Astrocyte of the cerebellum (primary cell): ENCODE results near the gene MCCC2.
"Not testable (repeated sequence)": the region's sequence is repeated elsewhere in the genome, so short reads cannot be mapped to it uniquely, and the experiment has no call there.

ENCODE experiments used
- DNase-seq: peaks from one replicate; pipeline ENCODE4 v3.0.0-alpha.2; 2011; ENCODE audit warnings: low read depth
- H3K4me3 ChIP-seq: 2 replicates; pipeline ENCODE4 v1.5.1; 2011; ENCODE audit warnings: mild to moderate bottlenecking, low read depth, low read length, moderate library complexity
- in situ Hi-C: cut with HindIII; loops from 2 replicates; pipeline ENCODE4 v1.10.0; 2017; ENCODE audit warnings: low sequenced_read_pairs
- TF ChIP-seq, protein P1 (sequence below): IDR thresholded peaks from 2 replicates; pipeline ENCODE4 v1.5.1; 2012; ENCODE audit warnings: low read length, low read depth, moderate library complexity, mild to moderate bottlenecking; ENCODE audit errors: missing control alignments

MCCC2 gene

DNA sequence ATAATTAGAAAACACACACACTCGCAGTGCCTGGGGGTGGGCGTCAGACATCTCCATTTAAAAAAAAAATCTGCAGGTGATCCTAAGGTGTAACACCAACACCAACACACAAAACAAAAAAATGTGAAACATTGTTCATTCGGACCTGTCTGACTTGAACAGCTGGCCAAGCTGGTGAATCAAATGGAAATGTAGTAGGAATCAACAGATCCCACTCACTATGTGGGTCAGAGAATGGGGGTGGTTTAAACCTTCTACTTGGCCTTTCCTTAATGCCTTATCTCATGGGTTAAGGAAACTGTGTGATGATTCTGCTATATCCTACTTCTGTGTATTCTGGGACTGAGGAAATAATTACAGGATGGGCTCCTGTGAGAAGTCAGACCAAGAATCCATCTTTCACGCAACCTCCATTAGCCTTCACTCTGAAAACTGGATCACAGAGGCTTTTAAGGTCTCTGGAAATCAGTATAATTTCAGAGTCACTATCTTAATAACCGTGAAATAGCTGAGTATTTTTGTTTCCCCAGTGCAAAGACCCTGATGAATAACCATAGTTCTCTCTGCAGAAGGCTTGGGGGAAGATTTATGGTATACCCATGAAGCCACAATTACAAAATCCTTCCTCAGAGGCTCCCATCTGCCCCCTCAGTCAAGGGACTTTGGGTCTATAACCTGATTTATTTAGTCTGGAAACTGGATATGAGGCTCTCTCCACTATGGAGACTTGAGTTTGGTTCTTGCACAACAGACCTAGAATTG, 17.2 kb upstream of the MCCC2 start:
- H3K4me3 ChIP-seq: no peak overlapping the region
- TF ChIP-seq, protein P1, sequence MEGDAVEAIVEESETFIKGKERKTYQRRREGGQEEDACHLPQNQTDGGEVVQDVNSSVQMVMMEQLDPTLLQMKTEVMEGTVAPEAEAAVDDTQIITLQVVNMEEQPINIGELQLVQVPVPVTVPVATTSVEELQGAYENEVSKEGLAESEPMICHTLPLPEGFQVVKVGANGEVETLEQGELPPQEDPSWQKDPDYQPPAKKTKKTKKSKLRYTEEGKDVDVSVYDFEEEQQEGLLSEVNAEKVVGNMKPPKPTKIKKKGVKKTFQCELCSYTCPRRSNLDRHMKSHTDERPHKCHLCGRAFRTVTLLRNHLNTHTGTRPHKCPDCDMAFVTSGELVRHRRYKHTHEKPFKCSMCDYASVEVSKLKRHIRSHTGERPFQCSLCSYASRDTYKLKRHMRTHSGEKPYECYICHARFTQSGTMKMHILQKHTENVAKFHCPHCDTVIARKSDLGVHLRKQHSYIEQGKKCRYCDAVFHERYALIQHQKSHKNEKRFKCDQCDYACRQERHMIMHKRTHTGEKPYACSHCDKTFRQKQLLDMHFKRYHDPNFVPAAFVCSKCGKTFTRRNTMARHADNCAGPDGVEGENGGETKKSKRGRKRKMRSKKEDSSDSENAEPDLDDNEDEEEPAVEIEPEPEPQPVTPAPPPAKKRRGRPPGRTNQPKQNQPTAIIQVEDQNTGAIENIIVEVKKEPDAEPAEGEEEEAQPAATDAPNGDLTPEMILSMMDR: no peak
- in situ Hi-C loops: no loop called here
- DNase-seq: no peak

DNA sequence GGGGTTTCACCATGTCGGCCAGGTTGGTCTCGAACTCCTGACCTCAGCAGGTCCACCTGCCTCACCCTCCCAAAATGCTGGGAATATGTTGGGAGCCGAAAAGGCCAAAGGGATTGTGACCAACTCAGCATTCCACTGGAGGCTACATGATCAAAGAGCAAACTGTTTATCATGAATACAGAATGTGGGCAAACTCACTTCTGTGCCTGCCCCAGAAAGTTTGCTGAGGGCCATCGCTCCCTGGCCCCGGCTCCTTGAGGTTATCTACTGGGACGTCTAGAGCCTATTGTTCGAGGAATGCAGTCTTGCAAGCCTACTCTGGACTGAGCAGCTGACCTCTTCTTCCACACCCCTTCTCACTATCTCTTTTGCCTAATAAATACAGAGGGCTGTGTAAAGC, 15.3 kb upstream of the MCCC2 start:
- DNase-seq, in situ Hi-C loops, H3K4me3 ChIP-seq: not testable (repeated sequence)

DNA sequence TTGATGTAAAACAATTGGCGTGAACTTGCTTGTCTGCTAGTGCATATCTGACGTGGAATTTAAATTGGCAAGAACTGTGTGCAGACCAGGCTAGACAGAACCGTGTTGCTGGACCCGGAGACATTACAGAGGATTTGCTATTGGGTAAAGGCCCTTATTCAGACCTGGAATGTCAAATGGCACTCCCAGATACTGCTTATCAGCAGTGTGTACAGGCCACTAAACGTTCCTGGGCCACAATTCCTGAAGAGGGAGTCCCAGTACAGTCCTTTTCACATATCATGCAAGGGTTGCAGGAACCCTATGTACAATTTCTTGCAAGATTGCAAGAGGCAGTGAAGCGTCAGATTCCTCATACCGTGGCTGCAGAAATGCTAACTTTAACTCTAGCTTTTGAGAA, 13.5 kb upstream of the MCCC2 start:
- in situ Hi-C loops: no loop called here
- TF ChIP-seq, protein P1: no peak
- no peak for DNase-seq
- no peak overlapping the region for H3K4me3 ChIP-seq

DNA sequence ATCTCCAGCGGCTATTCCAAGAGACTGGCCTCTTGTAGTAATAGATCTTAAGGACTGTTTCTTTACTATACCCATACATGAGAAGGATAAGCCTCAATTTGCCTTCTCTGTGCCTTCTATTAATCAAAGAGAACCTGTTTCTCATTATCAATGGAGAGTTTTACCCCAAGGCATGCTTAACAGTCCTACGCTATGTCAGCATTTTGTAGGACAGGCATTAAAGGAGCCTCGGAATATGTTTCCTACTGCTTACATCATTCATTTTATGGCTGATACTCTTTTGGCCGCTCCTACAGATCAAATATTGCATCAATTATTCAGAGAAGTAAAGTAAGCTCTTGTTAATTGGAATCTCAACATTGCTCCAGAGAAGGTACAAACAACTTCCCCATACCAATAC, 11.6 kb upstream of the MCCC2 start:
- H3K4me3 ChIP-seq, in situ Hi-C loops, DNase-seq: not testable (repeated sequence)

DNA sequence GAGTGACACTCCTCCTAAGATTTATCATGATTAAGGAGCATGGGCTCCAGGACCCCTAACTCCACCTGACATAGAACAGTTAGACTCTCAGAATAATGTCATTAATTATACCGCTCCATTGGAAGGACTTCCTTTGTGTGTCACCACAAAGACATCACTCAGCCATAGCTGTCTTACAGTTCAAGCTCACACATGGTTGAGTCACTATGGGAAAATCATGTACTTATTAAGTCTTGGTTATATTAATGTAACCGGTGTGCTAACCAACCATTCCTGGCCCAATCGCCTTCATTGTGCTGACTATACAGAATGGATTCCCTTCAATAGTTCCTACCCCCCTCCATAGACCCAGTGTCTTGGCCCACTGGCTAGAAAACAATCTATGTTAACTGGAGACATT, 10.9 kb upstream of the MCCC2 start:
- TF ChIP-seq, protein P1: no peak
- no peak for DNase-seq
- H3K4me3 ChIP-seq: no peak overlapping the region
- in situ Hi-C loops: no loop called here

DNA sequence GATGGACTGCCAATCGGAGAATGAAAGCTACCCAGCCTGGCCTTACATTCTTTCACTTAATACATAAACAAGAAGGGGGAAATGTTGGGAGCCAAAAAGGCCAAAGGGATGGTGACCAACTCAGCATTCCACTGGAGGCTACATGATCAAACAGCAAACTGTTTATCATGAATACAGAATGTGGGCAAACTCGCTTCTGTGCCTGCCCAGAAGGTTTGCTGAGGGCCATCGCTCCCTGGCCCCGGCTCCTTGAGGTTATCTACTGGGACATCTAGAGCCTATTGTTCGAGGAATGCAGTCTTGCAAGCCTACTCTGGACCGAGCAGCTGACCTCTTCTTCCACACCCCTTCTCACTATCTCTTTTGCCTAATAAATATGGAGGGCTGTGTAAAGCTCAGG, 9.3 kb upstream of the MCCC2 start:
- H3K4me3 ChIP-seq, in situ Hi-C loops, DNase-seq: not testable (repeated sequence)

DNA sequence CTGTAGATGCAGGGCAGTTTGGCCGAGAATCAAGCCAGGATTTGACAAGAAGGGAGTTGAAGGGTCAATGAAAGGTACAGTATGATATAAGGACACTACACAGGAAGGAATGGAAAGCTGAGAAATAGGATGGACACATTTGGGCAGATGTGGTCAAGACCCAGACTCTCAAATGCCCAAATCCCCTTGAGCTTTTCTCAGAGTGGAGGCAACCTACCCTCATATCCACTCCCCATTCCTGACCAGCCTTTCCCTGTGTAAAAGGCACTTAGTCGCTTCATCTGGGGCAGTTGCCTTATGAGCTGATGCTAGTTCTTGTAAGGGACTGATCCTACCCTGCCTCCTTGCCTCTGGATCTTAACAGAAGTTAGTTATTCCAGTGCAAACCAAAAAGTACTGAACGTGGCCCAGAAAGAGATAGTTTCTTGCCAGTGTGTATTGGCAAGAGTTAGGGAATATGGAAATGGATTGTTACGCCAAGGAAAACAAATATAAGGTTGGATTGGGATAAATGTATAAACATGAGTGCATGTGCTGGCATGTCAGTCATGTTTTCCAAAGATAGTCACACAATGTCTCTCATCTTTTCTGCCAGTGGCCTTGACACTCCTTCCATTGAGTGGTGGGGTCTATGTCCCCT, 4.1 kb upstream of the MCCC2 start:
- TF ChIP-seq, protein P1: no peak
- DNase-seq: no peak
- no peak overlapping the region for H3K4me3 ChIP-seq
- in situ Hi-C loops: no loop called here

DNA sequence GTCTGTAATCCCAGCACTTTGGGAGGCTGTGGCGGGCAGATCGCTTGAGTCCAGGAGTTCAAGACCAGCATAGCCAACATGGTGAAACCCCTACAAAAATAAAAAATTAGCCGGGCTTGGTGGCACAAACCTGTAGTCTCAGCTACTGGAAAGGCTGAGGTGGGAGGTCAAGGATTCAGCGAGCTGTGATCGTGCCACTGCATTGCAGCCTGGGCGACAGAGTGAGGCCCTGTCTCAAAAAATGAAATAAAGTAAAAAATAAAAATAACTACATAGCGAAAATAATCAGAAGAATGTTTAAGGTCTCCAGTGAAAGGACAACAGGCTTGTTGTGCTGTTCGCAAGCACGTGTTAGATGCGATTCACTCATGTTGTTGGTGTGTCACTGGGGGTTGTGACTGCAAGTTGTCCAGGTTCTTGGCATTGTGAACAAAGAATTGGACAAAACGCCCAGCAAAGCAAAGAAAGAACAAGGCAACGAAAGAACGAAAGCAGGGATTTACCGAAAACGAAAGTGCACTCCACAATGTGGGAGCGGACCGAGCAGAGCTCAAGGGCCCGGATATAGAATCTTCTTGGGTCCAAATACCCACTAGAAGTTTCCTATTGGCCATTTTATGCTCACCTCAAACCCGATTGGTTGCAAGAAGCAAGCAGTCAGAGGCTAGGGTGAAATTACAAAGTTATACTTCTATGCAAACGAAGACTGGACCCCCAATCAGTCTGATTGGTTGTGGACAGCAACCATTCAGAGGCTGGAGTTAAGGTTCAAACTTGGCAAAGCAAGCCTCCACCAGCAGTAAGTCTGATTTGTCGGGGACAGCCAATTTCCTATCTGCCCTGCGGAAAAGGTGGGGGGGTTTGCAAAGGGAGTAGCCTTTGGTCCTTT, 844 bp upstream of the MCCC2 start:
- in situ Hi-C loops: no loop called here
- TF ChIP-seq, protein P1: no peak
- H3K4me3 ChIP-seq: peak overlapping the region; percentile 63
- no peak for DNase-seq
